GM18498 (cell line): ENCODE measurements around the gene CCDC88C.

Source experiments
- ATAC-seq: cut with Tn5 transposase; IDR thresholded peaks from one replicate; pipeline ENCODE4 v1.9.1; 2021; ENCODE audit warnings: mild to moderate bottlenecking, moderate library complexity; ENCODE audit not compliant: unreplicated experiment

Gene CCDC88C

GRCh38 chr14:91397965-91398591, 19.5 kb downstream of the CCDC88C start:
- ATAC-seq, result no peak

GRCh38 chr14:91396959-91397815, 20.4 kb downstream of the CCDC88C start:
- ATAC-seq, result peak; percentile 67

GRCh38 chr14:91396013-91396660, 21.5 kb downstream of the CCDC88C start:
- no peak for ATAC-seq

GRCh38 chr14:91395466-91395865, 22.2 kb downstream of the CCDC88C start:
- no peak for ATAC-seq

GRCh38 chr14:91394105-91395081, 23.2 kb downstream of the CCDC88C start:
- ATAC-seq, result no peak

GRCh38 chr14:91392623-91393303, 24.9 kb downstream of the CCDC88C start:
- ATAC-seq, result no peak

GRCh38 chr14:91390165-91390778, 27.3 kb downstream of the CCDC88C start:
- no peak for ATAC-seq

- no peak for ATAC-seq
Observed at GRCh38 chr14:91389150-91389549, 28.5 kb downstream of the CCDC88C start.

- peak; percentile 78 for ATAC-seq
Observed at GRCh38 chr14:91388551-91388975, 29.1 kb downstream of the CCDC88C start.

GRCh38 chr14:91387951-91388381, 29.7 kb downstream of the CCDC88C start:
- peak; percentile 6 for ATAC-seq

GRCh38 chr14:91387169-91387835, 30.3 kb downstream of the CCDC88C start:
- no peak for ATAC-seq

- ATAC-seq, result no peak
Observed at GRCh38 chr14:91385697-91386096, 31.9 kb downstream of the CCDC88C start.

- no peak for ATAC-seq
Observed at GRCh38 chr14:91385224-91385623, 32.4 kb downstream of the CCDC88C start.

GRCh38 chr14:91383439-91383838, 34.2 kb downstream of the CCDC88C start:
- ATAC-seq, result no peak

GRCh38 chr14:91381801-91382670, 35.6 kb downstream of the CCDC88C start:
- no peak for ATAC-seq

GRCh38 chr14:91380610-91381371, 36.8 kb downstream of the CCDC88C start:
- no peak for ATAC-seq

- no peak for ATAC-seq
Observed at GRCh38 chr14:91380123-91380522, 37.5 kb downstream of the CCDC88C start.
